Measurements from ENCODE around the gene RHBDL3. TPM values are rescaled to one million over a fixed set of nuclear protein-coding genes. Genes with fewer than 3 reads are reported as not detected.
"Not testable (repeated sequence)": the region's sequence is repeated elsewhere in the genome, so short reads cannot be mapped to it uniquely, and the experiment has no call there.

The RHBDL3 gene
- total RNA-seq, 2 donors from 2014 or later: 0.63 TPM; not detected in 1

GRCh38 chr17:32307658-32308057 is 42.0 kb downstream of the RHBDL3 start:
- DNase-seq (ENCODE audit: low spot score) (no peak), ATAC-seq (ENCODE audit: insufficient number of reproducible peaks, low FRiP score, low read depth) (no peak)
- TF ChIP-seq, protein P1, sequence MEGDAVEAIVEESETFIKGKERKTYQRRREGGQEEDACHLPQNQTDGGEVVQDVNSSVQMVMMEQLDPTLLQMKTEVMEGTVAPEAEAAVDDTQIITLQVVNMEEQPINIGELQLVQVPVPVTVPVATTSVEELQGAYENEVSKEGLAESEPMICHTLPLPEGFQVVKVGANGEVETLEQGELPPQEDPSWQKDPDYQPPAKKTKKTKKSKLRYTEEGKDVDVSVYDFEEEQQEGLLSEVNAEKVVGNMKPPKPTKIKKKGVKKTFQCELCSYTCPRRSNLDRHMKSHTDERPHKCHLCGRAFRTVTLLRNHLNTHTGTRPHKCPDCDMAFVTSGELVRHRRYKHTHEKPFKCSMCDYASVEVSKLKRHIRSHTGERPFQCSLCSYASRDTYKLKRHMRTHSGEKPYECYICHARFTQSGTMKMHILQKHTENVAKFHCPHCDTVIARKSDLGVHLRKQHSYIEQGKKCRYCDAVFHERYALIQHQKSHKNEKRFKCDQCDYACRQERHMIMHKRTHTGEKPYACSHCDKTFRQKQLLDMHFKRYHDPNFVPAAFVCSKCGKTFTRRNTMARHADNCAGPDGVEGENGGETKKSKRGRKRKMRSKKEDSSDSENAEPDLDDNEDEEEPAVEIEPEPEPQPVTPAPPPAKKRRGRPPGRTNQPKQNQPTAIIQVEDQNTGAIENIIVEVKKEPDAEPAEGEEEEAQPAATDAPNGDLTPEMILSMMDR (IDR thresholded peaks at IDR 0.05): no peak
- H3K4me3 ChIP-seq: no peak overlapping the region
- no peaks in the 10 kb centered on the region for H3K27me3 ChIP-seq (replicated peaks; ENCODE audit: insufficient read depth)
- H3K4me1 ChIP-seq (ENCODE audit: control insufficient read depth in 1 of 2, low read depth in 2 of 2): peaks cover 0 to 5% of the 10 kb centered on the region in 2 donors
- H3K36me3 ChIP-seq: no peaks in the 10 kb centered on the region
- H3K9me3 ChIP-seq: no peaks in the 10 kb centered on the region
- no peak overlapping the region for H3K27ac ChIP-seq

GRCh38 chr17:32311028-32311536 is 45.5 kb downstream of the RHBDL3 start:
- peak overlapping the region; percentile 65 for H3K4me3 ChIP-seq
- peaks cover 0 to 5% of the 10 kb centered on the region in 2 donors for H3K4me1 ChIP-seq (ENCODE audit: control insufficient read depth in 1 of 2, low read depth in 2 of 2)
- H3K9me3 ChIP-seq: no peaks in the 10 kb centered on the region
- ATAC-seq (ENCODE audit: insufficient number of reproducible peaks, low FRiP score, low read depth) (no peak), DNase-seq (ENCODE audit: low spot score) (no peak)
- H3K27me3 ChIP-seq (replicated peaks; ENCODE audit: insufficient read depth): no peaks in the 10 kb centered on the region
- TF ChIP-seq, protein P1 (IDR thresholded peaks at IDR 0.05): no peak
- H3K36me3 ChIP-seq: no peaks in the 10 kb centered on the region
- no peak overlapping the region for H3K27ac ChIP-seq

DNA sequence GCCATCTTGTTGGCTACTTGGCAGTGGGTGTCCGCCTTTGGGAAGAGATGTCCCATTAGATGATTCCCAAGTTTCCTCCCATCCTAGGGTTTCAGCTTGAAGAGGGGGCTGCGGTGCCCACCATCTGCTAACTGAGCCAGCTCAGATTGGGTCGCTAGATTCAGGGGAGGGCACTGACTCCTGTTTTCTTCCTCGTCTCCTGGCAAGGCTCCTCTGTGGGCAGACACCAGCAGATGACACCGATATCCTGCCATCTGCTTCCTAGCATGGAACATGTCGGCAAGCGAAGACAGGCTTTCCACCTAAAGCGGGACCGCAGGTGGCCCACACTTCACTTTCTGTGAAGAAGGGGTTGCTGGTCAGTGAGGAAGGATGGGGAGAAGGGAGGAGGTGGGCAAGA is 49.0 kb downstream of the RHBDL3 start:
- no peaks in the 10 kb centered on the region for H3K9me3 ChIP-seq
- ATAC-seq (ENCODE audit: insufficient number of reproducible peaks, low FRiP score, low read depth) (no peak), DNase-seq (ENCODE audit: low spot score) (no peak)
- H3K4me1 ChIP-seq (ENCODE audit: control insufficient read depth in 1 of 2, low read depth in 2 of 2): peaks cover 0 to 5% of the 10 kb centered on the region in 2 donors
- H3K36me3 ChIP-seq: no peaks in the 10 kb centered on the region
- H3K27ac ChIP-seq: no peak overlapping the region
- TF ChIP-seq, protein P1 (IDR thresholded peaks at IDR 0.05): no peak
- no peaks in the 10 kb centered on the region for H3K27me3 ChIP-seq (replicated peaks; ENCODE audit: insufficient read depth)
- no peak overlapping the region for H3K4me3 ChIP-seq

- no peaks in the 10 kb centered on the region for H3K36me3 ChIP-seq
- ATAC-seq (ENCODE audit: insufficient number of reproducible peaks, low FRiP score, low read depth) (no peak), DNase-seq (ENCODE audit: low spot score) (no peak)
- no peak overlapping the region for H3K27ac ChIP-seq
- TF ChIP-seq, protein P1 (IDR thresholded peaks at IDR 0.05): no peak
- H3K4me1 ChIP-seq (ENCODE audit: control insufficient read depth in 1 of 2, low read depth in 2 of 2): peaks cover 0 to 5% of the 10 kb centered on the region in 2 donors
- H3K27me3 ChIP-seq (replicated peaks; ENCODE audit: insufficient read depth): no peaks in the 10 kb centered on the region
- no peaks in the 10 kb centered on the region for H3K9me3 ChIP-seq
- no peak overlapping the region for H3K4me3 ChIP-seq
Observed at GRCh38 chr17:32315171-32315570, 49.5 kb downstream of the RHBDL3 start.

- not testable (repeated sequence) for H3K9me3 ChIP-seq; H3K4me1 ChIP-seq (ENCODE audit: control insufficient read depth in 1 of 2, low read depth in 2 of 2); H3K4me3 ChIP-seq; DNase-seq (ENCODE audit: low spot score); H3K27me3 ChIP-seq (replicated peaks; ENCODE audit: insufficient read depth); H3K36me3 ChIP-seq; H3K27ac ChIP-seq; ATAC-seq (ENCODE audit: insufficient number of reproducible peaks, low FRiP score, low read depth)
Observed at GRCh38 chr17:32316653-32317052, 51.0 kb downstream of the RHBDL3 start.

GRCh38 chr17:32317353-32317752 is 51.7 kb downstream of the RHBDL3 start:
- no peak for ATAC-seq (ENCODE audit: insufficient number of reproducible peaks, low FRiP score, low read depth)
- DNase-seq (ENCODE audit: low spot score): no peak
- Histone ChIP-seq H3K27me3 (replicated peaks; ENCODE audit: insufficient read depth) (no peaks in the 10 kb centered on the region), H3K4me3 (no peak overlapping the region), H3K36me3 (no peaks in the 10 kb centered on the region), H3K4me1 (ENCODE audit: control insufficient read depth in 1 of 2, low read depth in 2 of 2) (no peaks in the 10 kb centered on the region), H3K9me3 (no peaks in the 10 kb centered on the region), H3K27ac (no peak overlapping the region)
- TF ChIP-seq, protein P1 (IDR thresholded peaks at IDR 0.05): no peak
